DOHH2 (cell line): Measurements from ENCODE around the gene MLST8.

Source experiments
- EZH2phosphoT487 ChIP-seq: fragments of 200-600 bp; sonication (generic); IDR thresholded peaks from 2 replicates; pipeline ENCODE4 v1.6.1; 2017; ENCODE audit warnings: borderline replicate concordance, mild to moderate bottlenecking, antibody characterized with exemption, low read length, moderate library complexity, mixed read lengths
- TF ChIP-seq, protein P1 (sequence below): fragments of 200-600 bp; sonication (generic); IDR thresholded peaks from one replicate; pipeline ENCODE4 v1.5.1; 2014; ENCODE audit warnings: antibody characterized with exemption, mild to moderate bottlenecking, low read depth, low read length; ENCODE audit not compliant: poor library complexity, severe bottlenecking

DNA sequence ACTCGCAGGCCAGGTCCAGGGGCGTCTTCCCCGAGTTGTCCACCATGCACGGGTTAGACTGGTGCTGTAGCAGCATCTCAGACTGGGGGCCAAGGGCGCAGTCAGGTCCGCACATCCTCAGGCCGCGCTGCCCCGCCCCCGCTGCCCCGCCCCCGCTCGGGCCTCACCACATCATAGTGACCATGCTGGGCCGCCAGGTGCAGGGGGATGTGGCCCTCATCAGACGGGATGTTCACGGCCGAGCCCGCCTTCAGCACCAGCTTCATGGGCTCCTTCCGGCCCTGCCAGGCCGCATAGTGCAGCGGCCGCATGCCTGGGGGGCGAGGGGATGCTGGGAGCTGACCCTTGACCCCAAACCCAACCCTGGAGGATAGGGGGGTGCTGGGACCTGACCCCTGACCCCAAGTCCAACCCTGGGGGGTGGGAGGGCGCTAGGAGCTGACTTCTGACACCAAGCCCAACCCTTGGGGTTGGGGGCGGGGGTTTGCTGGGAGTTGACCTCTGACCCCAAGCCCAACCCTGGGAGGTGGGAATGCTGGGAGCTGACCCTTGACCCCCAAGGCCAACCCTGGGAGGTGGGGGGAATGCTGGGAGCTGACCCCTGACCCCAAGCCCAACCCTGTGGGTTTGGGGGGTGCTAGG lies 15.9 kb upstream of the MLST8 start:
- TF ChIP-seq, protein P1, sequence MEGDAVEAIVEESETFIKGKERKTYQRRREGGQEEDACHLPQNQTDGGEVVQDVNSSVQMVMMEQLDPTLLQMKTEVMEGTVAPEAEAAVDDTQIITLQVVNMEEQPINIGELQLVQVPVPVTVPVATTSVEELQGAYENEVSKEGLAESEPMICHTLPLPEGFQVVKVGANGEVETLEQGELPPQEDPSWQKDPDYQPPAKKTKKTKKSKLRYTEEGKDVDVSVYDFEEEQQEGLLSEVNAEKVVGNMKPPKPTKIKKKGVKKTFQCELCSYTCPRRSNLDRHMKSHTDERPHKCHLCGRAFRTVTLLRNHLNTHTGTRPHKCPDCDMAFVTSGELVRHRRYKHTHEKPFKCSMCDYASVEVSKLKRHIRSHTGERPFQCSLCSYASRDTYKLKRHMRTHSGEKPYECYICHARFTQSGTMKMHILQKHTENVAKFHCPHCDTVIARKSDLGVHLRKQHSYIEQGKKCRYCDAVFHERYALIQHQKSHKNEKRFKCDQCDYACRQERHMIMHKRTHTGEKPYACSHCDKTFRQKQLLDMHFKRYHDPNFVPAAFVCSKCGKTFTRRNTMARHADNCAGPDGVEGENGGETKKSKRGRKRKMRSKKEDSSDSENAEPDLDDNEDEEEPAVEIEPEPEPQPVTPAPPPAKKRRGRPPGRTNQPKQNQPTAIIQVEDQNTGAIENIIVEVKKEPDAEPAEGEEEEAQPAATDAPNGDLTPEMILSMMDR, result no peak
- TF ChIP-seq EZH2phosphoT487, result no peak
